Cerebellar nuclear complex (tissue), 1 donor: ENCODE results near the gene OR13F1.
"Not testable (repeated sequence)": the region's sequence is repeated elsewhere in the genome, so short reads cannot be mapped to it uniquely, and the experiment has no call there.

Source experiments
- DNase-seq, 2 experiments: peaks; one replicate each; lab custom pipeline; 2025; lab: John Stamatoyannopoulos, UW

The OR13F1 gene, protein sequence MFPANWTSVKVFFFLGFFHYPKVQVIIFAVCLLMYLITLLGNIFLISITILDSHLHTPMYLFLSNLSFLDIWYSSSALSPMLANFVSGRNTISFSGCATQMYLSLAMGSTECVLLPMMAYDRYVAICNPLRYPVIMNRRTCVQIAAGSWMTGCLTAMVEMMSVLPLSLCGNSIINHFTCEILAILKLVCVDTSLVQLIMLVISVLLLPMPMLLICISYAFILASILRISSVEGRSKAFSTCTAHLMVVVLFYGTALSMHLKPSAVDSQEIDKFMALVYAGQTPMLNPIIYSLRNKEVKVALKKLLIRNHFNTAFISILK

DNA sequence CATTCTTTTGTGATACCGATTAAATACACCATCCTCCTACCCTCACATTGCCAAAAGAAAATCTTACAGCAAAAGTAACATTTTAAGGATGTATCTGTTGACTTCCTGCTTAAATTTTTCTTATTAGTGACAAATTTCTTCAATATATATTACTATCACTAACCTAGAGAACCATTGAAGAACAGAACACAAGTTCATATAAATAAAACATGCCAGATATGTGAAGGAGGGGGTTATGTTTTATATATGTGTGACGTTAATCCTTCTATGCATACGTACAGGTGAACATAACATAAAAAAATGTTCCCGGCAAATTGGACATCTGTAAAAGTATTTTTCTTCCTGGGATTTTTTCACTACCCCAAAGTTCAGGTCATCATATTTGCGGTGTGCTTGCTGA lies at the start of gene OR13F1:
OR13F1 (plus strand) TSS at position 301 of the 400 bp plus-strand sequence; CDS start at position 301, 0 bp downstream.
- no peak for DNase-seq

DNA sequence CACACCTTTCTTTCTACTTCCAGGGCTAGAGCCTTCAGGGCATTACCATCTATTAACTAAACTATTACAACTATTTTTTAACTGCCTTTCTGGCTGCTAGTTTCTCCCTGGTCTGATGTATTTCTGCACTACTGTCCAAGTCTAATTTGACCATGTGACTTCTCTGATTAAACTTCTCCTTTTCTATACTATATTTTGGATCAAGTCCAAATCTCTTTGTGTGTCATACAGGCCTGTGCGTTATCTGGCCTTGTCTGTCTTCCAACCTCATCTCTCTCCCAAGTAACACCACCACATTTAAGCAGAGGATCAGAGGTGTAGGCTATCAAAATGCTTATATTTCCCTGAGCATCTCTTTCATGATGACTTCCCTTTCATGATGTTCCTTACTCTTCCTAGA lies 47.2 kb upstream of the OR13F1 start:
- no peak for DNase-seq

DNA sequence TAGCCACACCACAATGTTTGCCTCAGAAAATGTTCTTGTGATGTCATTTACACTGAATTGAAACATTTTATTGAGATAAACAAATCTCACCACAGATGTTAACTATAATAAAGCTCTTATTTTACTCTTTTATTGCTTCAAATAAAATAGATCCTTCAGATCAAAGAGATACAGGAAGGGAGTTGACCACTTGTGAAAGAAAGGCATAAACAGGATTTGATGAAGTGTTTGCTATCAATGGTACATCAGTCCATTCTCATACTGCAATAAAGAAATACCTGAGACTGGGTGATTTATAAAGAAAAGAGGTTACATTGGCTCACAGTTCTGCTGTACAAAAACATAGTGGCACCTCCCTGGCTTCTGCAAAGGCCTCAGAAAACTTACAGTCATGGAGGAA lies 40.2 kb upstream of the OR13F1 start:
- DNase-seq: no peak

DNA sequence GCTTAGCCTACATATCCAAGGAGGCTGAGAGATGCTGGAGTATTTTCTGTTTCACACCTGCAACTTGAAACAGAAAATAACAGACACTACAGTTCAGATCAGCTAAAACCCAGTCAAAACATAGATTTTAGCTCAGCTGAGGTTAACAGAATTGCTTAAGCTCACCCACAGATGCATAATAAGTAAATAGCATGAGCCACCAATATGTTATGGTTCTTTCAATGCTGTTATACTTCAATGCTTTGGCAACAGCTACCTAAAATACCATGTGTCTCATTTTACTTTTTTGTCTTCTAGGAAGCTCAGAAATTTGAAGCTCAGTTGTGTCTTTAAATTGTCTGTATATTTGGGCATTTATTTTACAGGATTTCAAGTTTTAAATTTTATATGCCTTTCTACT lies 35.8 kb upstream of the OR13F1 start:
- DNase-seq: no peak

DNA sequence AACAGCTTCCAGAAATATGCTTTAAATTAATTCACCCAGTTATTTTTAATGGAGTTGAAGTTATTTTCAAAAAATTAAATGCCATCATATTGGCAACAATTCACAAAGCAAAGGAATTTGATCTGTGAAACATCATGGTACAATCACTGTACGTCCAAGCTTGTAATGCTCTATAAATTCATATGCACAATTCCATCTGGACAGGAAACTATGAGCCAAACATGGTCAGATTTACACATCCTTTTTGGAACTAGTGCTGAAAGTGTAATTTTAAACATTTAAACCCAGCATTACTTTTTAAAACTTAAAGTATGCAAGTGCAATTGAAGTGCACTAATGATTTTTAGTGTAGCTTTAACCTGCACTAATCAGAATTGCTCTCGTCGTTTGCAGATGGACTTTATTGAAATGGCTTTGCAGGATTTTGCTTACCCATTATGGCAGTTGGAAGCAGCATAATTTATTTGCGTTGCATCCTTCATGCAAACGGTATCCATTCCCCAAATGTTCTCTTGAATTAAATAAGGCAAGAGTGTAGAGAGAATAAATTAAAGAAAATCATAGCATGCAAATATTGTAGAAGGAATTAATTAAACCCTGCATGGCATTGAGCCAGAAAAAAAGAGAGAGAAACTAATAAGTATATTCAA lies 21.0 kb upstream of the OR13F1 start:
- no peak for DNase-seq

DNA sequence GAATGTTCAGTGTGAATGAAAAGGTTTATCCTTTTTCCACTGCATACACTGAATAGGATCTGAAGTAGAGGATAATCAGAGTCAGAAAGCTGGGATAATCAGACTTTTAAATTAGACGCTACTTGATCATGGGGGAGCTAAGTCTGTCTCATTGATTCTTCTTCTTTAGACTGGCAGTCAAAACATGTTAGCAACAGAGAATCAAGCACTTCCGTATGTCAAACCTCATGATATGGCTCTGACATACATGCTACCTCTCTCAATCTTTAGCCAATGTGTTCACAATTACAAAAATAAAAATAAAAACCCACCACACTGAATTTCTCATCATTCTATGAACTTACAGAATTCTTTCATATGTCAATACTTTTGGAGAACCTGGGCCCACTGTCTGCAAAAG lies 19.0 kb upstream of the OR13F1 start:
- DNase-seq: no peak

DNA sequence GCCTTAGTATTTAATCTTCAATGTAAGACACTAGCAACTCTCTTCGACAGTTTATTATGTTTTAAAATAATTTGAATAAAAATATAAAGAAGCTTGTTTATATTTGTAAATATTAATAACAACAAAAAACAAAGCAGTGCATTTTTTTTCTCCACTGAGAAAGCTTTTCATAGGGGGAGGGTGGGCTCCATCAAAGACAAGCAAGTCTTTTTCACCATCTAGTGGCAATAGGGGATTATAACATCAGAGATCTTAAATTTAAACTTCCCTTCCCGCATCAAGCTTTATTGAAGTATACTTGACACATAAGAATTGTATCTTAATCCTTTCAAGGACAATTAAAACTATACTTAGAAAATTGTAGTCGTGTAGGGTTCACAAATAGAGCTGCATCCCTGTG lies 9.3 kb upstream of the OR13F1 start:
- DNase-seq: no peak

DNA sequence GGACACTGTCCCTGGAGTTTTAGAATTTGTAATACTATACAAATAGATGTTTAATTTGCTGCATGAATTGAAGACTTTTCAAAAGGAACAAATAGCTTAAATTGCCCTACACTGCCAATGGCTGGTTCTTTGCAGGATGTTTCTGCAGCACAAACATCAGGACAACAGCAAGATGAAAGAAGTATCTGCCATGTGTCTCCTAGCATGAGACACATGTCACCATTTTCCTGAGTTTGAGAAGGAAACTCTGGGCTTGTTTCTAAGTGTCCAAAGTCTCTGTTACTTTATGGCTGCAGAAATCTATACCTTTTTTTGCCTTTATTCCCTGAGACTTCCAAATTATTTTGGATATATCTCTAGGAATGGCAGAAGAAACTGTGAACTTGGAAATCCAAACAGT lies 623 bp upstream of the OR13F1 start:
- DNase-seq: no peak

DNA sequence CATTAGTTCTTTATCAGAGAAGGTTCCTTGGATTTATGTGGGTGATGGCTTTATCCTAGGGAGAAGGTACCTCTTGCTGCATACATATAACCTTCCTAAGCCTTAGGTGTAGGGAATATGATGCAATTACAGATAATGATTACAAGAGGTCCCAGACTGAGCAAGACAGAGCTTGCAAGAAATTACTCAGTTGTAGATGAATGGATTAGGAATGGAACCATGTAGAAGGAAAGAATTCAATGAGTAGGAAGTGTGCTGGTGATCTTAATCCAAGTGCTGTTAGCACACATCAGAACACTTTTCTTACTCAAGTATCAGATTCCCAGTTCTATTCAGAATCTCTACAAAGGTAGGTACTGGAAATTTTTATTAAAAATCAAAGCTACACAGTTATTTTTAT lies 2.5 kb downstream of the OR13F1 start:
- no peak for DNase-seq

DNA sequence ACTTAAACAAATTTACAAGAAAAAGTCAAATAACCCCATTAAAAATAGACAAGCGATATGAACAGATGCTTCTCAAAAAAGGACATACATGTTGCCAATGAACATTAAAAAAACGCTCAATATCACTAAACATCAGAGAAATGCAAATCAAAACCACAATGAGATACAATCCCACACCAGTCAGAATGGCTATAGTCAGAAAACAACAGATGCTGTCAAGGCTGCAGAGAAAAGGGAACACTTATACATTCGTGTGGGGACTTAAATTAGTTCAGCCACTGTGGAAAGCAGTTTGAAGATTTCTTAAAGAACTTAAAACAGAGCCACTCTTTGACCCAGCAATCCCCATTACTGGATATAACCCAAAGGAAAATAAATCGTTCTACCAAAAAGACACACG lies 10.8 kb downstream of the OR13F1 start:
- DNase-seq: no peak

DNA sequence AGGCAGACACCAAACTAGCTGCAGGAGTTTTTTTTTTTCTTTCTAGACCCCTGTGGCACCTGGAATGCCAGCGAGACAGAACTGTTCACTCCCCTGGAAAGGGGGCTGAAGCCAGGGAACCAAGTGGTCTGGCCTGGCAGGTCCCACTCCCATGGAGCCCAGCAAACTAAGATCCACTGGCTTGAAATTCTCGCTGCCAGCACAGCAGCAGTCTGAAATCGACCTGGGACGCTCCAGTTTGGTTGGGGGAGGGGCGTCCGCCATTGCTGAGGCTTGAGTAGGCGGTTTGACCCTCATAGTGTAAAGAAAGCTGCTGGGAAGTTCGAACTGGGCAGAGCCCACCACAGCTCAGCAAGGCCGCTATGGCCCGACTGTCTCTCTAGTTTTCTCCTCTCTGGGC lies 16.2 kb downstream of the OR13F1 start:
- not testable (repeated sequence) for DNase-seq

DNA sequence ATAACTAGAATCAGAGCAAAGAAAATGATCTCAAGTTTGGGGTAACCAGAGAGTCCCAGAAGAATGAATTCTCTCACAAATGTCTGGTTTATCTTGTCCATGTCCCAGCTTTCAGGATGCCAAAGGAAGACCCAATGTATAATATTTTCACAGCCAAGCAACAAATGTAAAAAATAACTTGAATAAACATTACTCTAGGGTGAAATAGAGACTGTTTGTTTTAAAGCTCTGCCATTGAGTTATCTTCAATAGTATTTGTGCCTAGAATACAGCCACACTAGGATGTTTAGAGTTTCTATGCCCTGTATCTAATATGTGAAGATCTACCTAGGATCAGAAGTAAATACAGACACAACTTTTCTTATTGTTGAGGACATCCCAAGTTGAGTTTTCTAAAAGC lies 23.0 kb downstream of the OR13F1 start, which contains the start of gene OR13C4:
OR13C4 (minus strand) TSS at position 101 of the 400 bp plus-strand sequence; CDS start at position 101, 0 bp downstream.
- DNase-seq: no peak

DNA sequence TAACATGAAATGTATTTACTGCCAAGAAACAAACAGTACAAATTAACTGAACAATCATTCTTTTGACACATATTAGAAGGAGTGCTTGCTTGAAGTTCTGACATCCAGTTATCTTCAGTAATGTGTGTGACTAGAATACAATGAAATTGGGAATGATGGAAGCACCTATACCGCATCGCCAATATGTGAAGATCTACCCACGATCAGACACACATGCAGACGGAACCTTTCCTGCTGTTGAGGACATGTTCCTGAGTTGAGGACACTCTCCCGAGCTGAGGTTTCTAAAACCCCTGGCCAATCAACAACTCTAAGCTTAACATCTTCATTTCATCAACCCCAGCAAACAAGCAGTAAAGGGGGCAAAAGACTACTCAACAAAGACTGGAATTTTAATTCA lies 32.7 kb downstream of the OR13F1 start, which contains the start of gene OR13C3:
OR13C3 (minus strand) TSS at position 101 of the 400 bp plus-strand sequence. CDS start 133 bp downstream, outside the sequence.
- no peak for DNase-seq

DNA sequence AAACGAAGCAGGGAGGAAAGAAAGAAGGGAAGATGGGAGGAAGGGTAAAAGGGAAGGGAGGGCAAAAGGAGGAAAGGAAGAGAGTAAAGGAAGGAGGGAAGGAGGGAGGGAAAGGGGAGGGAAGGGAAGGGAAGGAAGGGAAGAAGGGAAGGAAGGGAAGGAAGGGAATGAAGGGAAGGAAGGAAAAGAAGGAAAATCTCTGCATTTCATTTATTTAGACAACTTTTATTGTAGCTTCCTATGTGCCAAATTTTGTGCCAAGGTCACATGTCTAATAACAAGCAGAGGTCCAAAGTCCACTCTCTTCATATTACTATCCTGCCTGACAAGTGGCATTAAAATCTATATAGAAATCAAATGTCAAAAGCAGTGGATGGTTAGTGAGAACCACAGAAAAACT lies 35.2 kb downstream of the OR13F1 start:
- no peak for DNase-seq

DNA sequence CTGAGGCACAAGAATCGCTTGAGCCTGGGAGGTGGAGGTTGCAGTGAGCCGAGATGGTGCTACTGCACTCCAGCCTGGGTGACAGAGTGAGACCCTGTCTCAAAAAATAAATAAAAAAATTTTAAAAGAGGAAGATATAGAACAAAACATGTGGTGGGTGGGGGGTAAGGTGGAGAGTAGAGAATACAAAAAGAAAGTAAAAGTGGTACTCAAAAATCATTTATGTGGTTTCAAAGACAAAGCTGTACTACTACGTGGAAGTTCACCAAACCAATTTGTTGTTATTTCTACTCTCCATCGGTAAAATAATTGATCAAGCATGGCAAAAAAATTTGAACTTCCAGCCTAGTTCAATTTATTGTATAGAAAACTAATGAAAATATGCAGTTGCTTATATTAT lies 40.6 kb downstream of the OR13F1 start:
- DNase-seq: no peak

DNA sequence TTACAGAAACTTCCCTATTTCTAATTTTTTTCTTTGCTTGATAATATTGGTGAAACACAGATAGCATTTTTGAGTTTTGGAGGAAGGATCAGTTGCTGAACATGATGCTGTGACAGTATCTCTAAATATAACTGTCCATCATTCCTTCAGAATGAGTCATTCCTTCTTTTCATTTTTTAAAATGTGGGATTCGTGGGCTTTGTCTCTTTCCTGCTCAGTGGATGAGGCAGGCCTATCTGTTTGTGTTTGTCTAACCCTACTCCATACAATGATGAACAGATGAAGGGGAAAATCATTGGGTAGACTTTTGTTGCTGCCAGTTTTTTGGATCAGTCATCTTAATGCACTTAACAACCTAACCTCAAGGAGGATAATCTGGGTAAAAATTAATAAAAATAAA lies 49.2 kb downstream of the OR13F1 start:
- no peak for DNase-seq
